ENCODE data around the gene UPF1. TPM values are rescaled to one million over a fixed set of nuclear protein-coding genes. Genes with fewer than 3 reads are reported as not detected.

Gene UPF1
- total RNA-seq, 1 experiment from 2014 or later, result 21.1 TPM

DNA sequence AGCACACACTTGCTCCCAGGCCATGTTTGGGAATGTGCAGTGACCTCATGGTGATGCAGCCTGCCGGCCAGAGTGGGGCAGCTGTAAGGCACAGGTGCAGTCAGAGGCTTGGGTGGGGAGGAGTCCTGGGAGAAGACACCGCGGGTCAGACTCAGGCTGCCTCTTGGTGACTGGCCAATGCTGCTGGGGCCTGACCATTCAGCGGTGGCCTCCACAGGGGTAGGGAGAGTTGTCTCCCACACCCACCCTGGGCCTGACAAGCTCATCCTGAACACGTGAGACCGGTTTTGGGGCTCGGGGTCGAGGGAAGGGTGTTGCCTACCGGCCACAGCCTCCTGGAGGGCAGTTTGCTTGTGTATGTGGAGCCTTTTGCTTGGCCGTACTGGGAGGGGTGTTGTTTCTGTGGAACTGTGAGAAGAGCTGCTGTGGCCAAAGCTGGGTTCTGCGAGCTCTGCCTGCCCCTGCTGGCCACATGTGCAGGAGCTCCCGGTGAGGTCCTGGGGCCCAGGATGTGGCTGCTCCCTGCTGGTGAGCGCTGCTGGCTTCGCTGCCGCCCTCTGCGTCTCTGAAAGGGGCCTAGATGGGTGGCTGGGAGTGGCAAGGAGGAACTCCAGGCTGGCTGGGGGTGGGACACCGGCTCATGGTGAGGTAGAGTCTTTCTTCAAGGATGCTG is 22.1 kb downstream of the UPF1 start:
- DNase-seq (ENCODE audit: extremely low read depth, low read depth), result no peak

DNA sequence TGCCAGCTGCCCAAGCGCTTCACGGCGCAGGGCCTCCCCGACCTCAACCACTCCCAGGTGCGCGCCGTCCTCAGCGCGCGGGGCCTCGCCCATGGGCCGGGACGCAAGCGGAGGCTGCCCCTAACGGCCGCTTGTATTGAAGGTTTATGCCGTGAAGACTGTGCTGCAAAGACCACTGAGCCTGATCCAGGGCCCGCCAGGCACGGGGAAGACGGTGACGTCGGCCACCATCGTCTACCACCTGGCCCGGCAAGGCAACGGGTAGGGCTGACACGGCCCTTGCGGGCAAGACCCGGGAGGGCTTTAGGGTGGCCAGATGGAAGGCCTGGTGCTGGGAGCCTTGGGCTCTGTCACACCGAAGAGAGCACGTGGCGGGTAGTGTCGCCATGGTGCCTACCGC is 23.2 kb downstream of the UPF1 start:
- no peak for DNase-seq (ENCODE audit: extremely low read depth, low read depth)

GRCh38 chr19:18855647-18856384 is 24.1 kb downstream of the UPF1 start:
- no peak for DNase-seq (ENCODE audit: extremely low read depth, low read depth)

- DNase-seq (ENCODE audit: extremely low read depth, low read depth), result no peak
Measured at GRCh38 chr19:18856385-18857126, 24.8 kb downstream of the UPF1 start.

DNA sequence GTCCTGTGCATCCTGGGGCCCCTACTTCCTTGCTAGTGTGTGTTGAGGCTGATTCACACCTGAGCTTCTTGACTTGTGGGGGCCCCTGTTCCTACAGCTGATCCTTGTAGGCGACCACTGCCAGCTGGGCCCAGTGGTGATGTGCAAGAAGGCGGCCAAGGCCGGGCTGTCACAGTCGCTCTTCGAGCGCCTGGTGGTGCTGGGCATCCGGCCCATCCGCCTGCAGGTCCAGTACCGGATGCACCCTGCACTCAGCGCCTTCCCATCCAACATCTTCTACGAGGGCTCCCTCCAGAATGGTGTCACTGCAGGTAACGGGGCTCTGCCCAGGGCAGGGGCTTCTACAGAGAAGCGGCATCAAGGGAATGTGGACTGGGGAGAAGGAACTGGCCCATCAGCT is 25.5 kb downstream of the UPF1 start:
- DNase-seq (ENCODE audit: extremely low read depth, low read depth), result no peak

DNA sequence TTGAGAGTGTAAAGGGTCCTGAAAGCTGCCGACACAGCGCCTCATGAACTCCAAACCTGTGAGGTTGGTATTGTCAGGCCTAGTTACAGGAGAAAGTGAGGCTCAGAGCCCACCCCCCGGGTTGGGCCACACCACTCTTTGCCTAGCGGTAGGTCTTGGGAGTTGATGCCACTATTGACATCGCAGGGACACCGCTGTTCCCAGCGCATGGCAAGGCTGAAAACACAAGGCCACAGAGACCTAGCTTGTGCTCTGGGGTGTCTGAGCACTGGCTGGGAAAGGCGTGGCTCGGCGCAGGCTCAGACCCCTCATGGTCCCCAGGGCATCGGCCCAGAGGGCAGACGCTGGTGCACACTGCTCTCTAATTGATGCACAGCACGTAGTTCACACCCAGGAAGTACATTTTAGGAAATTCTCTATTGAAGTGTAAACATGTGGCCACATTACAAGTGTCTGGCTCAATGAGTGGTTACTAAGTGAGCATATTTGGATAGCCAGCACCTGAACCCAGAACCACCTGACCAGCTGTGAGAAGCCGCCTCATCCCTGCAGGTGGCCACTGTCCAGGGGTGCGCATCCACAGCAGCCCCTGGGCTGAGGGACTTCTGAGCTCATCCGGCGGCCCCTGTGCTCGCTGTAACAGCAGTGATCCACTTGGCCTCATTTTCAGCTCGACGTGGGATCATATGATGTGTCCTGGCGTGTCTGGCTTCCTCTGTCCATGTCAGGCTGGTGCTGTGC is 27.3 kb downstream of the UPF1 start:
- no peak for DNase-seq (ENCODE audit: extremely low read depth, low read depth)

GRCh38 chr19:18859676-18860301 is 28.0 kb downstream of the UPF1 start:
- DNase-seq (ENCODE audit: extremely low read depth, low read depth), result no peak

- DNase-seq (ENCODE audit: extremely low read depth, low read depth), result no peak
Measured at GRCh38 chr19:18860302-18860700, 28.5 kb downstream of the UPF1 start.

- no peak for DNase-seq (ENCODE audit: extremely low read depth, low read depth)
Measured at GRCh38 chr19:18860725-18861124, 29.0 kb downstream of the UPF1 start.

- DNase-seq (ENCODE audit: extremely low read depth, low read depth), result no peak
Measured at GRCh38 chr19:18861235-18861634, 29.5 kb downstream of the UPF1 start.

DNA sequence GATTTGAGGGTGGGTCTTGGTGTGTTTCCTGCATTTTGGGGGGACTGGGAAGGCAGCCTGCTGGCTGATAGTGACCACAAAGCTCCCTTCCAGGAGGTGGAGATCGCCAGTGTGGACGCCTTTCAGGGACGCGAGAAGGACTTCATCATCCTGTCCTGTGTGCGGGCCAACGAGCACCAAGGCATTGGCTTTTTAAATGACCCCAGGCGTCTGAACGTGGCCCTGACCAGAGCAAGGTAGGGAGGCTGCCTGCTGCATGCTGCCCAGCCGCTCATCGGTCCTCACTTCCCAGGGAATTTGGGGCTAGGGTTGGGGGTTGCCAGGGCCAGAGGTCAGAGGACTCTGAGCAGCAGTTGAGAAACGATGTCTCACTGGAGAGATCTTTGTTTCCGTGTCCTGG is 30.2 kb downstream of the UPF1 start:
- no peak for DNase-seq (ENCODE audit: extremely low read depth, low read depth)

DNA sequence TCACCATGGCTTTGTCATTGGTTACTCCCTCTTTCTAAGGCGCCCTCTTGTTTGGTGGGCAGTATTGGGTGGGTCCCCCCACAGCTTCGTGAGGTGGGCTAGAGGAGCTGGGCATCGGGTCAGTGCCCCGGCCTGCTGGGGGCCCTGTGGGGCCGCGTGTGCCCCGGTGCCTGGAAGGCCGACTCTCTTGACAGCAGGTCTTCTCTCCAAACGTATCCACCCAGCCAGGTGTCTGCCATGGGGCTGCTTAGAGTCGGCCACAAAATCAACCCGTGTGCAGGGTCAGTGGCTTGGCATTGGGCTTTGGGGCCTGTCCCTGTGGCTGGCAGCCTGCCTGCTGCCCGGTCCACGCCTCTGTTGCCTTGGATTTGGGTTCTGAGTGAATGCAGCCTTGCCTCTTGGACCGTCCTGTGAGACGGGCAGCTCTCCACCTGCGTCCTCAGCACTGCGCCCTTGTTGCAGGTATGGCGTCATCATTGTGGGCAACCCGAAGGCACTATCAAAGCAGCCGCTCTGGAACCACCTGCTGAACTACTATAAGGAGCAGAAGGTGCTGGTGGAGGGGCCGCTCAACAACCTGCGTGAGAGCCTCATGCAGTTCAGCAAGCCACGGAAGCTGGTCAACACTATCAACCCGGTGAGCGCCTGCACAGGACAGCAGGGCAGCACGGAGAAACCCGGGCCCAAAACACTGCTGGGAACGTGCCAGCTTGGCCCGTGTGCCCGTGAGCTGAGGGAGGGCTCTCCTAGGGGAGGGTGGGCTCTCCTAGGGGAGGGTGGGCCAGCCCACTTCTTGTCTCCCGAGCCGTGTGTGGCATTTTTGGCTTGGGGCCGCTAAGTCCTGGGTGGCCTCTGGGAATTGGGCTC is 31.4 kb downstream of the UPF1 start:
- DNase-seq (ENCODE audit: extremely low read depth, low read depth), result no peak

DNA sequence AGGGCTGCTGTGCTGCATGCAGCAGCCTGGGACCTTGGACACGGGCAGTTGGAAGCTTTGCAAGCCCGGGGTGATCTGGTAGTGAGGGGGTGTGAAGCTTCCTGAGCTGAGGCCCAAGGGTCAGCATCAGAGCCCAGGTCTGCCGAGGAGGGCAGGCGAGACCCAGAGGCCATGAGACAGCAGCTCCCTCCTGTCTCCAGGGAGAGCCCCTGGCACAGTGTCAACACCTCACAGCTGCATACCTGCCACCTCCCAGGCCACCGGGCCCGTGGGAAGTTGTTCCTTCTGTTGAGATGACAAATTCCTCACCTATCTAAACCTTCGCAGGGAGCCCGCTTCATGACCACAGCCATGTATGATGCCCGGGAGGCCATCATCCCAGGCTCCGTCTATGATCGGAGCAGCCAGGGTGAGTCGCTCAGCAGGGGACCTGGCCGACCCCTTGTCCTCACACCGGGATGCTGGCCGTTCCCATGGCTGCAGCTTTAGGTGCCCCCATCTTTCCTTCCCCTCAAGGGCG is 32.1 kb downstream of the UPF1 start:
- no peak for DNase-seq (ENCODE audit: extremely low read depth, low read depth)

GRCh38 chr19:18865106-18865972 is 33.6 kb downstream of the UPF1 start:
- DNase-seq (ENCODE audit: extremely low read depth, low read depth), result no peak

DNA sequence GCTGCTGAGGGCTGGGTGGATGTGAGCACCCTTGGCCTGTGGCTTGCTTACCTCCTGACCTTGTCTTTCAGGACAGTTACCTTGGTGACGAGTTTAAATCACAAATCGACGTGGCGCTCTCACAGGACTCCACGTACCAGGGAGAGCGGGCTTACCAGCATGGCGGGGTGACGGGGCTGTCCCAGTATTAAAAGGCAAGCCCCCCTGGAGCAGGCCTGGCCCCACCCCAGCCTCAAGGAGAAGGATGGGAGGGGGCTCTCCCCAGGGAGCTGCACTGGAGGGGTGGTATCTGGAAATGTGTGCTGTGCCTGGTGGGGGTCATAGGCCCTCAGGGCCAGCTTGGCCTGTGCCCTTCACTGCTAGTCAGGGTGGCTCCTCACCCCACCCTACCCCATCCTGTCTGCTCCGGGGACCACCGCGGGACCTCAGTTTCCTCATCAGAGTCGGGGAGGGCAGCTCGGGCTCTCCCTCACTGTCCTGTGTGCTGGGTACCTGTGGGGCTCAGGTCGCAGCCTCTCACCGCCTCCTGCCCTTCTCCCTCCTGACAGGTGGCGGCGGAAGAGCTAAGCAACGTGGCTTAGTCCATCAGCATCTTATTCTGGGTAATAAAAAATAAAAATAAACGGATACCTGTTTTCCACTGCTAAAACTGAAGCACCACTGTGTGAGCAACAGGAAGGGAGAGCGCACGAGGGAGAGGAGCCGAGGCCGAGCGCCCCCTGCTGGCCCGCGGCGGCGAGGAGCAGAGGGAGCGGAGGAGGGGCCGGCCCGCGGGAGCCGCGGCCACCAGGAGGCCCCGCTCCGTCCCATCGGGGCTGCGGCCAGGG is 34.4 kb downstream of the UPF1 start:
- DNase-seq (ENCODE audit: extremely low read depth, low read depth), result peak; percentile 38

DNA sequence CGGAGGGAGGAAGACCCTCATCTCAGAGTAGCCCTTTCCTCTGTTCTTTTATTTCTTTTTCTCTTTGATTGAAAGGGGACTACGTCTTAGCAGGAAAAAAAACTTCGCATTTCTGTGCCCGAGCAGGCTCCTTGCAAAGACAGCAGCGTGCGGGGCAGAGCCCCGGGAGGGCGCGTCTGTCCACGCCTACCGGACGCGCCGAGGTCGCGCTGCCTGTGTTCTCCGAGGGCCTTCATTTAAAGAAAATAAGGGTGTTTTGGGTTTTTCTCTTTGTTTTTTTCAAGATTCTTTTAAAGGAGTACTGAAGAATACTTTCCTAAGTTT is 35.0 kb downstream of the UPF1 start:
- DNase-seq (ENCODE audit: extremely low read depth, low read depth), result no peak

DNA sequence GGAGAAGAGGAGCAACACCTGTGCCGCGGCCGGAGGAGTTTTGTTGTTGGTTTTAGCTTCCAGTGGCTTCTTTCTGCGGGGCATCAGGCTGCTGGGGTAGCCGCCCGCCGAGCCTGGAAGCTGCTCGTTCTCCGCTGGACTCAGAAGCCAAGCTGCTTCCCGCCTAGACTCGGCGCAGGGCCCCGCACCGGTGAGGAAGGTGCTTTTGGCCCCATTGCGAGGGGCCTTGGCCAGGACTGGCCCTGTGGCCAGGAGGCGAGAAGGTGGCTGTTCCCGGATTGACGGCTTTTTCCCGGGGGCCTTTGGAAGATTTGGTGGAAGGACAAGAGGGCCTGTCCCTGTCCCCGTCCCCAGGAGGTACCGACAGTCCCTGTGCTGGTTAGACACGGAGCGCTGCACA is 35.4 kb downstream of the UPF1 start:
- DNase-seq (ENCODE audit: extremely low read depth, low read depth), result no peak

GRCh38 chr19:18867751-18868150 is 36.0 kb downstream of the UPF1 start:
- DNase-seq (ENCODE audit: extremely low read depth, low read depth), result no peak
